OCI-LY3 (cell line): ENCODE data around the gene B3GNT7.

Source experiments
- EZH2phosphoT487 ChIP-seq: fragments of 200-600 bp; shearing (Covaris generic); IDR thresholded peaks from 2 replicates; pipeline ENCODE4 v1.6.1; 2018; ENCODE audit warnings: antibody characterized with exemption, mixed run types, low read depth
- TF ChIP-seq, protein P1 (sequence below): fragments of 200-600, 300-600 bp; sonication (generic); IDR thresholded peaks from 2 replicates; pipeline ENCODE4 v1.5.1; 2014; ENCODE audit warnings: antibody characterized with exemption, low read length, low read depth

DNA sequence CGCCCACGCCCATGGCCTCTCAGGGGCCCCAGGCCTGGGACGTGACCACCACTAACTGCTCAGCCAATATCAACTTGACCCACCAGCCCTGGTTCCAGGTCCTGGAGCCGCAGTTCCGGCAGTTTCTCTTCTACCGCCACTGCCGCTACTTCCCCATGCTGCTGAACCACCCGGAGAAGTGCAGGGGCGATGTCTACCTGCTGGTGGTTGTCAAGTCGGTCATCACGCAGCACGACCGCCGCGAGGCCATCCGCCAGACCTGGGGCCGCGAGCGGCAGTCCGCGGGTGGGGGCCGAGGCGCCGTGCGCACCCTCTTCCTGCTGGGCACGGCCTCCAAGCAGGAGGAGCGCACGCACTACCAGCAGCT lies 2.4 kb downstream of the B3GNT7 start:
- TF ChIP-seq, protein P1, sequence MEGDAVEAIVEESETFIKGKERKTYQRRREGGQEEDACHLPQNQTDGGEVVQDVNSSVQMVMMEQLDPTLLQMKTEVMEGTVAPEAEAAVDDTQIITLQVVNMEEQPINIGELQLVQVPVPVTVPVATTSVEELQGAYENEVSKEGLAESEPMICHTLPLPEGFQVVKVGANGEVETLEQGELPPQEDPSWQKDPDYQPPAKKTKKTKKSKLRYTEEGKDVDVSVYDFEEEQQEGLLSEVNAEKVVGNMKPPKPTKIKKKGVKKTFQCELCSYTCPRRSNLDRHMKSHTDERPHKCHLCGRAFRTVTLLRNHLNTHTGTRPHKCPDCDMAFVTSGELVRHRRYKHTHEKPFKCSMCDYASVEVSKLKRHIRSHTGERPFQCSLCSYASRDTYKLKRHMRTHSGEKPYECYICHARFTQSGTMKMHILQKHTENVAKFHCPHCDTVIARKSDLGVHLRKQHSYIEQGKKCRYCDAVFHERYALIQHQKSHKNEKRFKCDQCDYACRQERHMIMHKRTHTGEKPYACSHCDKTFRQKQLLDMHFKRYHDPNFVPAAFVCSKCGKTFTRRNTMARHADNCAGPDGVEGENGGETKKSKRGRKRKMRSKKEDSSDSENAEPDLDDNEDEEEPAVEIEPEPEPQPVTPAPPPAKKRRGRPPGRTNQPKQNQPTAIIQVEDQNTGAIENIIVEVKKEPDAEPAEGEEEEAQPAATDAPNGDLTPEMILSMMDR = no peak
- TF ChIP-seq EZH2phosphoT487 = no peak
